Esophagus muscularis mucosa (tissue), 4 donors: ENCODE measurements around the gene SERPINB13. TPM values are rescaled to one million over a fixed set of nuclear protein-coding genes. Genes with fewer than 3 reads are reported as not detected.

Experiments
- DNase-seq: peaks from one replicate; pipeline ENCODE4 v3.0.0-alpha.2; 2017; ENCODE audit errors: extremely low spot score
- H3K27ac ChIP-seq, 4 donors: fragments of 200-600 bp; sonication (generic); replicated peaks in 1 of 4; 1 replicate in 3 of 4; 2 replicates in 1 of 4; pipeline ENCODE4 v1.5.1; 2016 to 2019; ENCODE audit warnings: mild to moderate bottlenecking in 1 of 4
- H3K27me3 ChIP-seq, 4 donors: fragments of 200-600 bp; sonication (generic); one replicate each; pipeline versions ENCODE4 v1.5.1 to v1.6.0; 2016 to 2019
- H3K36me3 ChIP-seq, 4 donors: fragments of 200-600 bp; sonication (generic); one replicate each; pipeline ENCODE4 v1.5.1; 2016 to 2019
- H3K4me1 ChIP-seq, 4 donors: fragments of 200-600 bp; sonication (generic); one replicate each; pipeline ENCODE4 v1.5.1; 2016 to 2019
- H3K4me3 ChIP-seq, 4 donors: fragments of 200-600 bp; sonication (generic); 1 replicate in 2 of 4; 2 replicates in 2 of 4; pipeline ENCODE4 v1.5.1; 2016 to 2019; ENCODE audit warnings: mild to moderate bottlenecking in 4 of 4, moderate library complexity in 1 of 4
- H3K9me3 ChIP-seq, 4 donors: fragments of 200-600 bp; sonication (generic); 1 replicate in 3 of 4; 2 replicates in 1 of 4; pipeline ENCODE4 v1.5.1; 2016 to 2019
- CTCF ChIP-seq, 3 experiments: fragments of 200-600 bp in 2 of 3; fragments of 450-650 bp in 1 of 3; sonication (generic) in 2 of 3; IDR thresholded peaks; one replicate each; pipeline ENCODE4 v1.5.1; 2017 to 2019; ENCODE audit warnings: antibody characterized with exemption in 3 of 3, mild to moderate bottlenecking in 2 of 3, moderate library complexity in 1 of 3
- EP300 ChIP-seq: sonication (generic); formaldehyde crosslinking; IDR thresholded peaks from one replicate; pipeline ENCODE4 v1.6.1; 2017; ENCODE audit warnings: antibody characterized with exemption
- POLR2A ChIP-seq: fragments of 450-650 bp; IDR thresholded peaks from one replicate; pipeline ENCODE4 v1.6.1; 2017; ENCODE audit warnings: antibody characterized with exemption, moderate library complexity, mild to moderate bottlenecking, low read depth
- POLR2AphosphoS5 ChIP-seq, 2 donors: sonication (generic); formaldehyde crosslinking; IDR thresholded peaks; one replicate each; pipeline ENCODE4 v1.6.1; 2017; ENCODE audit warnings: antibody characterized with exemption in 2 of 2
- WGBS: methylation state at CpG from one replicate; pipeline ENCODE4 v1.1.5; 2018; 5-methylcytosine and 5-hydroxymethylcytosine counted together
- intact Hi-C: fragments of 100-400 bp; cut with DNase I; formaldehyde crosslinking; loops from one replicate; pipeline ENCODE4 v1.15.1; 2023
- total RNA-seq, 4 donors: library from RNA; depleted of rRNA; stranded (reverse); fragments of >200 nt; gene quantifications; one replicate each; pipeline versions ENCODE4 v1.1.0 to v1.2.1, GENCODE V29; 2016

Gene SERPINB13
- total RNA-seq, 4 donors from 2014 or later, result not detected

- H3K27me3 ChIP-seq, result no peaks in the 10 kb centered on the region
- intact Hi-C loops, result no loop called here
- no peak for TF ChIP-seq EP300
- no peak for TF ChIP-seq CTCF (IDR thresholded peaks at IDR 0.05)
- no peak for TF ChIP-seq POLR2AphosphoS5 (IDR thresholded peaks at IDR 0.05)
- no peak for TF ChIP-seq POLR2A
- WGBS, result 86% methylated on average over 4 of the region's 4 CpGs
- DNase-seq, result no peak
- no peaks in the 10 kb centered on the region for H3K4me1 ChIP-seq
- no peak overlapping the region for H3K27ac ChIP-seq
- no peak overlapping the region for H3K4me3 ChIP-seq
- no peaks in the 10 kb centered on the region for H3K9me3 ChIP-seq
- H3K36me3 ChIP-seq, result no peaks in the 10 kb centered on the region
These were observed 17.8 kb downstream of the SERPINB13 start for GRCh38 chr18:63604791-63605567.

GRCh38 chr18:63606526-63606925 is 19.4 kb downstream of the SERPINB13 start:
- TF ChIP-seq POLR2A, result no peak
- TF ChIP-seq CTCF (IDR thresholded peaks at IDR 0.05), result no peak
- TF ChIP-seq EP300, result no peak
- TF ChIP-seq POLR2AphosphoS5 (IDR thresholded peaks at IDR 0.05), result no peak
- Histone ChIP-seq H3K27me3 (no peaks in the 10 kb centered on the region), H3K4me1 (no peaks in the 10 kb centered on the region), H3K36me3 (no peaks in the 10 kb centered on the region), H3K9me3 (no peaks in the 10 kb centered on the region), H3K4me3 (no peak overlapping the region), H3K27ac (no peak overlapping the region)
- intact Hi-C loops, result no loop called here
- DNase-seq, result no peak
- WGBS, result 70% methylated on average over 3 of the region's 3 CpGs

- Histone ChIP-seq H3K36me3 (no peaks in the 10 kb centered on the region), H3K27ac (no peak overlapping the region), H3K27me3 (no peaks in the 10 kb centered on the region), H3K4me3 (no peak overlapping the region), H3K9me3 (no peaks in the 10 kb centered on the region), H3K4me1 (no peaks in the 10 kb centered on the region)
- WGBS, result 82% methylated on average over 4 of the region's 4 CpGs
- intact Hi-C loops, result no loop called here
- TF ChIP-seq EP300 (no peak), POLR2AphosphoS5 (IDR thresholded peaks at IDR 0.05) (no peak), CTCF (IDR thresholded peaks at IDR 0.05) (no peak), POLR2A (no peak)
- peak; percentile 83 for DNase-seq
These were observed 26.3 kb downstream of the SERPINB13 start for GRCh38 chr18:63613420-63613819.

- WGBS, result 13% methylated on average over 3 of the region's 3 CpGs
- intact Hi-C loops, result no loop called here
- H3K4me3 ChIP-seq, result no peak overlapping the region
- no peak overlapping the region for H3K27ac ChIP-seq
- H3K9me3 ChIP-seq, result peaks cover 0 to 11% (median 0%) of the 10 kb centered on the region in 4 donors
- H3K36me3 ChIP-seq, result no peaks in the 10 kb centered on the region
- TF ChIP-seq EP300 (no peak), POLR2AphosphoS5 (IDR thresholded peaks at IDR 0.05) (no peak), POLR2A (no peak), CTCF (IDR thresholded peaks at IDR 0.05) (no peak)
- H3K27me3 ChIP-seq, result no peaks in the 10 kb centered on the region
- H3K4me1 ChIP-seq, result no peaks in the 10 kb centered on the region
- no peak for DNase-seq
These were observed 30.1 kb downstream of the SERPINB13 start for GRCh38 chr18:63617049-63617914.
